ENCODE measurements around the gene FKBP3. TPM values are rescaled to one million over a fixed set of nuclear protein-coding genes. Genes with fewer than 3 reads are reported as not detected.

Gene FKBP3
- total and polyA plus RNA-seq, 2 experiments from 2014 or later = 52.4 to 117 TPM

- TF ChIP-seq EZH2phosphoT487 (IDR thresholded peaks at IDR 0.05; ENCODE audit: low read depth, severe bottlenecking, unreplicated experiment) (no peak), EZH2 (IDR thresholded peaks at IDR 0.05; ENCODE audit: borderline replicate concordance) (no peak)
- TF ChIP-seq, protein P1, sequence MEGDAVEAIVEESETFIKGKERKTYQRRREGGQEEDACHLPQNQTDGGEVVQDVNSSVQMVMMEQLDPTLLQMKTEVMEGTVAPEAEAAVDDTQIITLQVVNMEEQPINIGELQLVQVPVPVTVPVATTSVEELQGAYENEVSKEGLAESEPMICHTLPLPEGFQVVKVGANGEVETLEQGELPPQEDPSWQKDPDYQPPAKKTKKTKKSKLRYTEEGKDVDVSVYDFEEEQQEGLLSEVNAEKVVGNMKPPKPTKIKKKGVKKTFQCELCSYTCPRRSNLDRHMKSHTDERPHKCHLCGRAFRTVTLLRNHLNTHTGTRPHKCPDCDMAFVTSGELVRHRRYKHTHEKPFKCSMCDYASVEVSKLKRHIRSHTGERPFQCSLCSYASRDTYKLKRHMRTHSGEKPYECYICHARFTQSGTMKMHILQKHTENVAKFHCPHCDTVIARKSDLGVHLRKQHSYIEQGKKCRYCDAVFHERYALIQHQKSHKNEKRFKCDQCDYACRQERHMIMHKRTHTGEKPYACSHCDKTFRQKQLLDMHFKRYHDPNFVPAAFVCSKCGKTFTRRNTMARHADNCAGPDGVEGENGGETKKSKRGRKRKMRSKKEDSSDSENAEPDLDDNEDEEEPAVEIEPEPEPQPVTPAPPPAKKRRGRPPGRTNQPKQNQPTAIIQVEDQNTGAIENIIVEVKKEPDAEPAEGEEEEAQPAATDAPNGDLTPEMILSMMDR (IDR thresholded peaks at IDR 0.05; ENCODE audit: poor library complexity) = no peak
- 97% methylated on average over 1 of the region's 1 CpG for WGBS (ENCODE audit: low lambda C conversion rate, missing lambda C conversion rate)
- H3K9me2 ChIP-seq (replicated peaks; ENCODE audit: insufficient read depth) = no peaks in the 10 kb centered on the region
These were observed 56.0 kb downstream of the FKBP3 start for GRCh38 chr14:45078323-45078722.

GRCh38 chr14:45073231-45073879 lies 60.9 kb downstream of the FKBP3 start:
- no peak overlapping the region for H3K4me2 ChIP-seq
- H3K4me3 ChIP-seq = no peak overlapping the region
- H3K27me3 ChIP-seq = no peaks in the 10 kb centered on the region
- H4K20me1 ChIP-seq (ENCODE audit: insufficient read depth, poor library complexity, severe bottlenecking) = no peaks in the 10 kb centered on the region
- no peaks in the 10 kb centered on the region for H3K9me2 ChIP-seq (replicated peaks; ENCODE audit: insufficient read depth)
- no peaks in the 10 kb centered on the region for H3K4me1 ChIP-seq (ENCODE audit: insufficient read depth)
- no peaks in the 10 kb centered on the region for H3K36me3 ChIP-seq (replicated peaks; ENCODE audit: insufficient read depth, low read depth)
- no peaks in the 10 kb centered on the region for H3K9me3 ChIP-seq (ENCODE audit: low read depth)
- TF ChIP-seq EZH2phosphoT487 (IDR thresholded peaks at IDR 0.05; ENCODE audit: low read depth, severe bottlenecking, unreplicated experiment) (no peak), EZH2 (IDR thresholded peaks at IDR 0.05; ENCODE audit: borderline replicate concordance) (no peak)
- TF ChIP-seq, protein P1 (IDR thresholded peaks at IDR 0.05; ENCODE audit: poor library complexity) = no peak
- H2AFZ ChIP-seq = no peak overlapping the region
- no peaks in the 10 kb centered on the region for H3K79me2 ChIP-seq
- H3K27ac ChIP-seq = no peak overlapping the region
- WGBS (ENCODE audit: low lambda C conversion rate, missing lambda C conversion rate) = 97% methylated on average over 5 of the region's 5 CpGs
- no peak for DNase-seq (ENCODE audit: low spot score)

More at GRCh38 chr14:45078323-45078722, 56.0 kb downstream of the FKBP3 start:
- Histone ChIP-seq H3K36me3 (replicated peaks; ENCODE audit: insufficient read depth, low read depth) (no peaks in the 10 kb centered on the region), H3K79me2 (no peaks in the 10 kb centered on the region), H3K27me3 (no peaks in the 10 kb centered on the region), H3K4me3 (no peak overlapping the region), H2AFZ (no peak overlapping the region), H3K4me2 (no peak overlapping the region), H4K20me1 (ENCODE audit: insufficient read depth, poor library complexity, severe bottlenecking) (no peaks in the 10 kb centered on the region), H3K4me1 (ENCODE audit: insufficient read depth) (no peaks in the 10 kb centered on the region), H3K9me3 (ENCODE audit: low read depth) (no peaks in the 10 kb centered on the region), H3K27ac (no peak overlapping the region)
- DNase-seq (ENCODE audit: low spot score) = no peak

- WGBS (ENCODE audit: low lambda C conversion rate, missing lambda C conversion rate) = 87% methylated on average over 6 of the region's 6 CpGs
These were observed 62.2 kb downstream of the FKBP3 start for GRCh38 chr14:45072126-45072525.

More at GRCh38 chr14:45072126-45072525, 62.2 kb downstream of the FKBP3 start:
- H3K4me1 ChIP-seq (ENCODE audit: insufficient read depth) = no peaks in the 10 kb centered on the region
- no peak overlapping the region for H2AFZ ChIP-seq
- TF ChIP-seq EZH2 (IDR thresholded peaks at IDR 0.05; ENCODE audit: borderline replicate concordance) (no peak), EZH2phosphoT487 (IDR thresholded peaks at IDR 0.05; ENCODE audit: low read depth, severe bottlenecking, unreplicated experiment) (no peak)
- TF ChIP-seq, protein P1 (IDR thresholded peaks at IDR 0.05; ENCODE audit: poor library complexity) = no peak
- DNase-seq (ENCODE audit: low spot score) = no peak
- no peak overlapping the region for H3K27ac ChIP-seq
- H3K27me3 ChIP-seq = no peaks in the 10 kb centered on the region
- H3K79me2 ChIP-seq = no peaks in the 10 kb centered on the region
- no peak overlapping the region for H3K4me3 ChIP-seq
- H3K4me2 ChIP-seq = no peak overlapping the region
- no peaks in the 10 kb centered on the region for H4K20me1 ChIP-seq (ENCODE audit: insufficient read depth, poor library complexity, severe bottlenecking)
- no peaks in the 10 kb centered on the region for H3K9me3 ChIP-seq (ENCODE audit: low read depth)
- no peaks in the 10 kb centered on the region for H3K9me2 ChIP-seq (replicated peaks; ENCODE audit: insufficient read depth)
- H3K36me3 ChIP-seq (replicated peaks; ENCODE audit: insufficient read depth, low read depth) = no peaks in the 10 kb centered on the region
